AG09309 (cell line): ENCODE data around the gene AKR1D1.
"Not testable (repeated sequence)": the region's sequence is repeated elsewhere in the genome, so short reads cannot be mapped to it uniquely, and the experiment has no call there.

Experiments used
- DNase-seq: peaks from one replicate; pipeline ENCODE4 v3.0.0-alpha.2; 2010; ENCODE audit warnings: low read depth
- H3K4me3 ChIP-seq: 2 replicates; pipeline ENCODE4 v1.5.1; 2011; ENCODE audit warnings: mild to moderate bottlenecking, low read depth, low read length, moderate library complexity; ENCODE audit not compliant: control insufficient read depth
- TF ChIP-seq, protein P1 (sequence below): IDR thresholded peaks from 2 replicates; pipeline ENCODE4 v1.5.1; 2011; ENCODE audit warnings: mild to moderate bottlenecking, low read depth, low read length, inconsistent platforms; ENCODE audit not compliant: insufficient read depth, control insufficient read depth; ENCODE audit errors: missing control alignments

Gene AKR1D1

DNA sequence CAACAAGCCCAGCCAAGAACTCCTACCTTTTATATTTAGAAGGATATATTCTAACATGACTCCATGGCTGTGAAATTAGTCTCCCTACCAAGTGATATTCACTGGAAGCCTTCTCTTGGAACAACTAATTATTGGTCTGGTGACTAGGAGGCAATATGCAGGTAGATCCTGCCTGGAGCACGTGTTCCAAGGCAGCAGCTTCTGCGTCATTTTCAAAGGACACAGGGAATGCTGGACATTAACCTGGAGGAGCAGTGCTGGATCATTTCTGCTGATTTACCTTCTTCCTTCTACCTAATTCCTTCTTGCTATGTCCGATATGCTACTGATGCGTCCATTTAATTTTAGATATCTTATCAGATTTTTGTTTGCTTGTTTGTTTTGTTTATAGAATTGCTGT is 5.6 kb downstream of the AKR1D1 start:
- no peak for DNase-seq
- TF ChIP-seq, protein P1, sequence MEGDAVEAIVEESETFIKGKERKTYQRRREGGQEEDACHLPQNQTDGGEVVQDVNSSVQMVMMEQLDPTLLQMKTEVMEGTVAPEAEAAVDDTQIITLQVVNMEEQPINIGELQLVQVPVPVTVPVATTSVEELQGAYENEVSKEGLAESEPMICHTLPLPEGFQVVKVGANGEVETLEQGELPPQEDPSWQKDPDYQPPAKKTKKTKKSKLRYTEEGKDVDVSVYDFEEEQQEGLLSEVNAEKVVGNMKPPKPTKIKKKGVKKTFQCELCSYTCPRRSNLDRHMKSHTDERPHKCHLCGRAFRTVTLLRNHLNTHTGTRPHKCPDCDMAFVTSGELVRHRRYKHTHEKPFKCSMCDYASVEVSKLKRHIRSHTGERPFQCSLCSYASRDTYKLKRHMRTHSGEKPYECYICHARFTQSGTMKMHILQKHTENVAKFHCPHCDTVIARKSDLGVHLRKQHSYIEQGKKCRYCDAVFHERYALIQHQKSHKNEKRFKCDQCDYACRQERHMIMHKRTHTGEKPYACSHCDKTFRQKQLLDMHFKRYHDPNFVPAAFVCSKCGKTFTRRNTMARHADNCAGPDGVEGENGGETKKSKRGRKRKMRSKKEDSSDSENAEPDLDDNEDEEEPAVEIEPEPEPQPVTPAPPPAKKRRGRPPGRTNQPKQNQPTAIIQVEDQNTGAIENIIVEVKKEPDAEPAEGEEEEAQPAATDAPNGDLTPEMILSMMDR = no peak
- no peak overlapping the region for H3K4me3 ChIP-seq

DNA sequence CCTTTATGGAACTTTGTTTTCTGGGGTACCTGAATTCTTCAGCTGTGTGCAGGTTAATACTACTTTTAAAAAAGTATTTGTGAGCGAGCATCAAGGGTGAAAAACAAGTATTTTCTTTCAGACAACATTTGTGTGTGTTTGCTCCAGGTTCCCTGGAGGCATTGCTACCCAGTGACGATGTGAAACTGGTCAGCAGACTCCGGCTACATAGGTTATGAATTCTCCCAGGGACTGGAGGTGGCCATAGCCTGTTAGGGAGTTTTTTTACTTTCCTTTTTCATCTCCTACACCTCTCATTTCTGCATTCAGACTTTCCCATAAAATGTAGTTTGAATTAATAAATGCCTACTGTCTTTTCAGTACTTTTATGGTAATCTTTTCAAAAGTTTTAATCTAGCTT is 7.6 kb downstream of the AKR1D1 start:
- DNase-seq = no peak
- TF ChIP-seq, protein P1 = no peak

DNA sequence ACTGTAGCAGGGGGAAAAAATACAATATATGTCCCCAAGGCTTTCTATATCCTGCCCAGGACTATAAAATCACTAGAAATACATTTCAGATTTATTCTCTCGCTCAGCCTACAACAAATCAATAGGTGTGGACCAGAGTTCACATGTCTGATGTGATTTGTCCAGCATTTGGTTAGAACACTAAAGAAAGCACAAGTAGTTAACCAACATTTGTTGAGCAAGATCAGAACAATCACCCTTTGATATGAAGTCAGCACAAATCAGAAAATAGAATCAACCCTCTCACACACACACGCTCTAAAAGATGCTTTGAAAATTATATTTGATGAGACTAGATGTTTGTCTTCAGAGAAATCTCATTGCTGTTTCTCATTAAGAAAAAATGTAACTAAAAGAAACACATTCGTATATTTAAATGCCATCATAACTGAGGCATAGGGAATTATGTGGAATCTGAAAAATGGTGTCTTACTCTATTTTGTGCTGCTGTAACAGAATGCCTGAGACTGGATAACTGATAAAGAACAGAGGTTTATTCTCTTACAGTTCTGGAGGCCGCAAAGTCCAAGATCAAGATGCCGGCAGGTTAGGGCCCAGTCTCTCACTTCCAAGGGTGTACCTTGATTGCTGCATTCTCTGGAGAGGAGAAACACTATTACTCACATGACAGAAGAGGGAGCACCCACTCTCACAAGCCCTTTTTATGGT is 10.5 kb downstream of the AKR1D1 start:
- H3K4me3 ChIP-seq = no peak overlapping the region
- no peak for DNase-seq
- TF ChIP-seq, protein P1 = no peak

More for the DNA sequence above, 7.6 kb downstream of the AKR1D1 start:
- H3K4me3 ChIP-seq = no peak overlapping the region

DNA sequence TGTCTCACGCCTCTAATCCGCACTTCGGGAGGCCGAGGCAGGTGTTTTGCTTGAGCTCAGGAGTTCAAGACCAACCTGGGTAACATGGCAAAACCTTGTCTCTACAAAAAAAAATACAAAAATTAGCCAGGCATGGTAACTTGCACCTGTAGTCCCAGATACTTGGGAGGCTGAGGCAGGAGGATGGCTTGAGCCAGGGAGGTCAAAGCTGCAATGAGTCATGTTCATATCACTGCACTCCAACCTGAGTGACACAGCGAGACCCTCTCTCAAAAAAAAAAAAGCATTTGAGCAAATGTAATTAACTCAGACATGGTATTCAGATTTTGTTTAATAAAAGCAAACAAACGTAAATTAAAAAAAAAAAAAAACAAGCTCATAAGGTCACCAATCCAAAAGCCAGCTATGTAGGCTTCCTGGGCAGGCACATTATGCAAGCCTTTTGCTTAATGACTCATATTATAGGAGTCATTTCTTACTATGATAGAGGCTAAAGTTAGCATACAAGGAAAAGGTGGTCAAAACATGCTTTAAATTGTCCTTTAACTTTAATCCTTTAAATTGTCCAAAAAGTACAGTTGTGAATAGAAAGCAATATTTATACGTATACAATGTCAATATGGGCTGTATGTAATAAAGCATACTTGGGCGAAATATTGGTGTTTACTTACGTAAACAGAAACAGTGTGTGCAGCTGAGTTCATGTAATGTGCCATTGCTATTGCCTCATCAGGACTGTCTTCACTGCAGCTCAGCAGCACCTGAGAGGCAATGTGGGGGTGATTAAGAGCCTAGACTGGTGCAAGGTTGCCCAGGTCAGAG is 13.0 kb downstream of the AKR1D1 start:
- TF ChIP-seq, protein P1 = no peak
- DNase-seq = no peak
- no peak overlapping the region for H3K4me3 ChIP-seq

DNA sequence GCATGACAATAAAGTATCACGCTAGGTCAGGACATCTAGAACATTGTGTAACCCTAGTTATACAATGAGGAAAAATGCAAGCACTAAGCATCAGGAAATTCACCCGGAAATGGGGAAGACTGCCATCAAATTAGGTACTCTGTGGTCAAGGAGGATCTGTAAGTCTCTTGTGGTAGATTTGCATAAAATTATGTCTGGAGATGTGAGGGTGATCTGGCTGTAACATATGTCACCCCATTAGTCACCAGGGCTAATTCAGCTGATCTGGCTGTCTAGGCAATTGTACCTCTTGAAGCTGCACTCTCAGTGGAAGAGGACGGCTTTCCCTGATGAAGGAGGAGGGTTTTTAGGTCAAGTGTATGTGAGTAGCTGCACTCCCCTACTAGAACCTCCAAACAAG is 14.8 kb downstream of the AKR1D1 start:
- H3K4me3 ChIP-seq = no peak overlapping the region
- no peak for DNase-seq
- TF ChIP-seq, protein P1 = no peak

DNA sequence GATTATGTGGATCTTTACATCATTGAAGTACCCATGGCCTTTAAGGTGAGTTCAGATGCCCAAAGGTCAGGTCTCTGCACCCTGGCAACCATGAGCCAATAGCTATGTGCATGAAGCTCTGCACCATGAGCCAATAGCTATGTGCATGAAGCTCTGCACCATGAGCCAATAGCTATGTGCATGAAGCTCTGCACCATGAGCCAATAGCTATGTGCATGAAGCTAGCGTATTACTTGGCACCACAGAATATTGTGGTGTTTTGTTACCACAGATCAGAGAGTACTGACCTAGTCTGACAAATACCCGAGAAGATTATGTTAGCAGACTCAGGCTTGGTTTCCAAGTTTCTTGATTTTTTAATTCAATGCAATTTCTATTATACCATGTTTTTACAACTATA is 15.6 kb downstream of the AKR1D1 start:
- H3K4me3 ChIP-seq, DNase-seq: not testable (repeated sequence)

DNA sequence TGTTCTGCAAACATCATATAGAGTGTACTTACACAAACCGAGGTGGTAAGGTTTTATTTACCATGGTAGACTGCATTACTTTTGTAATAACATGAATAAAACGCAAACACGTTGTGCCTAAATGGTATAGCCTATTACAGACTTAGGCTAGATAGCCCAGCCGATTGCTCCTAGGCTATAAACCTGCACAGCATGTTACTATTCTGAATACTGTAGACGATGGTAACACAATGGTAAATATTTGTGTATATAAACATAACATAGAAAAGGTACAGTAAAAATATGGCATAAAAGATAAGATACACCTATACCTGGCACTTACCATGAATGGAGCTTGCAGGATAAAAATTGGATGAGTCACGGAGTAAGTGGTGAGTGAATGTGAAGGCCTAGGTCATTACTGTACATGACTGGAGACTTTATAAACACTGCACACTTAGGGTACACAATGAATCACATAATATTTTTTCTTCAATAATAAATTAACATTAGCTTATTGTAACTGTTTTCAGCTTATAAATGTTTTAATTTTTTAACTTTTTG is 16.3 kb downstream of the AKR1D1 start:
- no peak overlapping the region for H3K4me3 ChIP-seq
- DNase-seq = no peak
- TF ChIP-seq, protein P1 = no peak
